HepG2 (cell line): ENCODE results near the gene LEF1. TPM values are rescaled to one million over a fixed set of nuclear protein-coding genes. Genes with fewer than 3 reads are reported as not detected.

Experiments
- ATAC-seq: fragments of 200-7000 bp; cut with Tn5 transposase; 3 replicates; pipeline ENCODE4 v1.9.1; 2020; ENCODE audit warnings: mild to moderate bottlenecking, moderate library complexity
- BruUV-seq: library from RNA; stranded (reverse); fragments of 400-500 nt; replicated peaks from 2 replicates; lab custom pipeline; 2021; lab: Mats Ljungman, UMichigan
- CTCF ChIA-PET: fragments of 300-600 bp; formaldehyde crosslinking; extraction: SDS; loops from one replicate; lab custom pipeline; 2021; ENCODE audit warnings: low total read pairs, inconsistent platforms, low intra/inter-chr PET ratio; lab: Yijun Ruan, JAX
- POLR2A ChIA-PET: fragments of 350-600 bp; sonication (Branson Sonifier 250); formaldehyde crosslinking; loops from one replicate; lab custom pipeline; 2020; ENCODE audit warnings: antibody characterized with exemption, inconsistent platforms; lab: Yijun Ruan, JAX
- DNase-seq: peaks from one replicate; pipeline ENCODE4 v3.0.0-alpha.2; 2015; ENCODE audit warnings: low spot score
- FAIRE-seq: peaks from 3 replicates; lab custom pipeline; 2011; peaks lifted over from hg19 to GRCh38; lab: Jason Lieb, UNC
- H2AFZ ChIP-seq: one replicate; pipeline ENCODE4 v1.6.1; 2011; ENCODE audit warnings: low read length, inconsistent platforms
- H3K27ac ChIP-seq: fragments of 300-600 bp; 3 replicates; pipeline ENCODE4 v1.8.0; 2011; ENCODE audit warnings: mixed run types, mild to moderate bottlenecking, mixed read lengths, low read length, inconsistent platforms; ENCODE audit not compliant: insufficient read depth; ENCODE audit errors: extremely low read length
- H3K27me3 ChIP-seq, 2 experiments: fragments of 200-600 bp in 1 of 2; 2 replicates in 1 of 2; 3 replicates in 1 of 2; pipeline versions ENCODE4 v1.6.0 to v1.8.0; 2011; ENCODE audit warnings: low read length in 2 of 2, mild to moderate bottlenecking in 2 of 2, moderate library complexity in 2 of 2, inconsistent platforms in 1 of 2; ENCODE audit not compliant: insufficient read depth in 2 of 2, control insufficient read depth in 1 of 2
- H3K36me3 ChIP-seq, 2 experiments: fragments of 200-600 bp in 1 of 2; replicated peaks in 1 of 2; 2 replicates in 1 of 2; 3 replicates in 1 of 2; pipeline versions ENCODE4 v1.5.1 to v1.8.0; 2011; ENCODE audit warnings: low read length in 2 of 2, inconsistent platforms in 1 of 2; ENCODE audit not compliant: insufficient read depth in 2 of 2, control insufficient read depth in 1 of 2
- H3K4me1 ChIP-seq: 2 replicates; pipeline ENCODE4 v1.5.1; 2012; ENCODE audit warnings: low read length, inconsistent platforms; ENCODE audit not compliant: insufficient read depth
- H3K4me2 ChIP-seq: 2 replicates; pipeline ENCODE4 v1.6.0; 2011; ENCODE audit warnings: low read depth, low read length, inconsistent platforms
- H3K4me3 ChIP-seq, 3 experiments: fragments of 200-600 bp in 1 of 3; sonication (generic), shearing (Covaris generic) in 1 of 3; replicated peaks in 1 of 3; 2 replicates each; pipeline ENCODE4 v1.5.1; 2011 to 2016; ENCODE audit warnings: low read length in 3 of 3, inconsistent platforms in 2 of 3, low read depth in 2 of 3, mild to moderate bottlenecking in 2 of 3, control low read depth in 1 of 3, mixed read lengths in 1 of 3; ENCODE audit not compliant: insufficient read depth in 1 of 3
- H3K79me2 ChIP-seq: one replicate; pipeline ENCODE4 v1.6.1; 2011; ENCODE audit warnings: low read length, inconsistent platforms; ENCODE audit not compliant: insufficient read depth
- H3K9ac ChIP-seq: 2 replicates; pipeline ENCODE4 v1.6.0; 2011; ENCODE audit warnings: mild to moderate bottlenecking, low read depth, low read length, inconsistent platforms; ENCODE audit not compliant: insufficient read depth
- H3K9me3 ChIP-seq: 2 replicates; pipeline ENCODE4 v1.5.1; 2012; ENCODE audit warnings: mild to moderate bottlenecking, low read length
- H4K20me1 ChIP-seq: 2 replicates; pipeline ENCODE4 v1.6.0; 2011; ENCODE audit warnings: inconsistent platforms, mild to moderate bottlenecking, low read length, moderate library complexity; ENCODE audit not compliant: insufficient read depth
- ETV5 ChIP-seq: IDR thresholded peaks from 2 replicates; pipeline ENCODE4 v1.6.1; 2018; ENCODE audit warnings: missing biosample characterization, missing genetic modification reagents, inconsistent platforms, borderline replicate concordance
- GTF2F1 ChIP-seq: fragments of 150-350 bp; IDR thresholded peaks from 2 replicates; pipeline ENCODE4 v1.6.1; 2014; ENCODE audit warnings: low read length
- HNF1B ChIP-seq: sonication (generic); formaldehyde crosslinking; IDR thresholded peaks from 2 replicates; pipeline ENCODE4 v1.5.1; 2020; ENCODE audit warnings: mild to moderate bottlenecking, moderate library complexity, missing genetic modification reagents
- MXI1 ChIP-seq: IDR thresholded peaks from 3 replicates; pipeline ENCODE4 v1.6.1; 2012; ENCODE audit warnings: low read depth, low read length, inconsistent platforms, borderline replicate concordance
- PCBP1 ChIP-seq: fragments of 200-400 bp; formaldehyde crosslinking; IDR thresholded peaks from 2 replicates; pipeline ENCODE4 v1.6.1; 2017; ENCODE audit warnings: mild to moderate bottlenecking, low read depth, low read length, borderline replicate concordance
- RARA ChIP-seq: IDR thresholded peaks from 2 replicates; pipeline ENCODE4 v1.6.1; 2016; ENCODE audit warnings: missing genetic modification reagents, missing compliant biosample characterization
- RARG ChIP-seq: sonication (generic); formaldehyde crosslinking; IDR thresholded peaks from 2 replicates; pipeline ENCODE4 v1.4.0; 2020; ENCODE audit warnings: low read depth, mild to moderate bottlenecking, missing genetic modification reagents
- RELA ChIP-seq: sonication (generic); formaldehyde crosslinking; IDR thresholded peaks from 2 replicates; pipeline ENCODE4 v1.4.0; 2020; ENCODE audit warnings: missing genetic modification reagents
- RNF219 ChIP-seq: sonication (generic); formaldehyde crosslinking; IDR thresholded peaks from 2 replicates; pipeline ENCODE4 v1.5.0; 2020; ENCODE audit warnings: mild to moderate bottlenecking, missing genetic modification reagents
- SOX6 ChIP-seq, 2 experiments: fragments of 450-650 bp in 1 of 2; sonication (generic) in 1 of 2; formaldehyde crosslinking in 1 of 2; IDR thresholded peaks; 2 replicates each; pipeline versions ENCODE4 v1.4.0 to v1.6.1; 2017 to 2020; ENCODE audit warnings: antibody characterized with exemption in 1 of 2, mild to moderate bottlenecking in 1 of 2, missing genetic modification reagents in 1 of 2
- ZBTB7B ChIP-seq: sonication (generic); formaldehyde crosslinking; IDR thresholded peaks from 2 replicates; pipeline ENCODE4 v1.4.0; 2020; ENCODE audit warnings: missing genetic modification reagents
- ZFP1 ChIP-seq: IDR thresholded peaks from 2 replicates; pipeline ENCODE4 v1.6.1; 2016
- ZSCAN5A ChIP-seq: sonication (generic); formaldehyde crosslinking; IDR thresholded peaks from 2 replicates; pipeline ENCODE4 v1.8.0; 2022; ENCODE audit warnings: mild to moderate bottlenecking, missing genetic modification reagents, borderline replicate concordance
- ZSCAN9 ChIP-seq: IDR thresholded peaks from 2 replicates; pipeline ENCODE4 v1.6.1; 2016; ENCODE audit warnings: borderline replicate concordance
- WGBS: methylation state at CpG from one replicate; pipeline ENCODE4 v1.1.6; 2017; ENCODE audit warnings: low lambda C conversion rate; 5-methylcytosine and 5-hydroxymethylcytosine counted together
- in situ Hi-C: cut with HindIII; loops from 2 replicates; pipeline ENCODE4 v1.10.0; 2017; ENCODE audit warnings: low pct_unique_long_range_greater_than_20kb; ENCODE audit not compliant: extremely low pct_ligation_motif_present
- intact Hi-C: fragments of 100-400 bp; cut with micrococcal nuclease; formaldehyde crosslinking; loops from one replicate; pipeline ENCODE4 v1.10.0; 2022; ENCODE audit not compliant: unreplicated experiment
- polyA plus RNA-seq, 8 experiments: library from polyadenylated mRNA; depleted of rRNA in 3 of 8; stranded (reverse) in 7 of 8; unstranded in 1 of 8; fragments of >200 nt; fragmentation: Illumina TruSeq in 4 of 8; extraction: Trizol in 4 of 8; gene quantifications; 2 replicates each; pipeline versions ENCODE4 v1.2.1 to v1.2.3, GENCODE V29; 2011 to 2016; ENCODE audit warnings: low read depth in 4 of 8, missing spikeins in 1 of 8, mixed read lengths in 1 of 8; ENCODE audit not compliant: insufficient read depth in 1 of 8
- total RNA-seq, 5 experiments: library from RNA; depleted of rRNA; stranded (reverse); fragments of >200 nt; fragmentation: Illumina TruSeq; extraction: Trizol; gene quantifications; 2 replicates each; pipeline ENCODE4 v1.2.3, GENCODE V29; 2016; ENCODE audit warnings: low read depth in 1 of 5

Gene LEF1
- total and polyA plus RNA-seq, 2 of the 13 experiments (the other 11 are each of a cell fraction or from before 2014, with no cell fraction given) = 0.22 to 0.29 TPM

GRCh38 chr4:108146819-108147218, 21.9 kb downstream of the LEF1 start:
- no peak for ATAC-seq
- POLR2A ChIA-PET = no interaction called here
- no peak for FAIRE-seq

More at GRCh38 chr4:108146819-108147218, 21.9 kb downstream of the LEF1 start:
- Histone ChIP-seq H3K27ac (no peak overlapping the region), H3K4me3 (no peak overlapping the region), H3K9me3 (no peaks in the 10 kb centered on the region), H2AFZ (no peak overlapping the region), H4K20me1 (no peaks in the 10 kb centered on the region), H3K4me2 (no peak overlapping the region), H3K27me3 (no peaks in the 10 kb centered on the region), H3K9ac (no peak overlapping the region), H3K4me1 (no peaks in the 10 kb centered on the region), H3K36me3 (no peaks in the 10 kb centered on the region), H3K79me2 (no peaks in the 10 kb centered on the region)
- in situ Hi-C loops = no loop called here
- CTCF ChIA-PET = no interaction called here
- WGBS = 38% methylated on average over 5 of the region's 5 CpGs
- no TSS peak for BruUV-seq
- DNase-seq = no peak
- no peak for TF ChIP-seq MXI1
- no peak for TF ChIP-seq ZSCAN9 (CRISPR knock-in tag)
- no peak for TF ChIP-seq ZFP1
- TF ChIP-seq PCBP1 = no peak
- no peak for TF ChIP-seq GTF2F1
- no peak for TF ChIP-seq RELA (CRISPR knock-in tag)
- TF ChIP-seq RARA = no peak
- no peak for TF ChIP-seq RARG (CRISPR knock-in tag)
- no peak for TF ChIP-seq SOX6 (IDR thresholded peaks at IDR 0.05)
- TF ChIP-seq SOX6 (CRISPR knock-in tag; IDR thresholded peaks at IDR 0.05) = no peak
- no peak for TF ChIP-seq HNF1B
- no peak for TF ChIP-seq ZSCAN5A
- TF ChIP-seq ETV5 (CRISPR knock-in tag) = no peak
- no peak for TF ChIP-seq ZBTB7B (CRISPR knock-in tag)
- no peak for TF ChIP-seq RNF219 (CRISPR knock-in tag)
- intact Hi-C loops = no loop called here
